ENCODE measurements around the gene SAMD4A.
"Not testable (repeated sequence)": the region's sequence is repeated elsewhere in the genome, so short reads cannot be mapped to it uniquely, and the experiment has no call there.

The SAMD4A gene

DNA sequence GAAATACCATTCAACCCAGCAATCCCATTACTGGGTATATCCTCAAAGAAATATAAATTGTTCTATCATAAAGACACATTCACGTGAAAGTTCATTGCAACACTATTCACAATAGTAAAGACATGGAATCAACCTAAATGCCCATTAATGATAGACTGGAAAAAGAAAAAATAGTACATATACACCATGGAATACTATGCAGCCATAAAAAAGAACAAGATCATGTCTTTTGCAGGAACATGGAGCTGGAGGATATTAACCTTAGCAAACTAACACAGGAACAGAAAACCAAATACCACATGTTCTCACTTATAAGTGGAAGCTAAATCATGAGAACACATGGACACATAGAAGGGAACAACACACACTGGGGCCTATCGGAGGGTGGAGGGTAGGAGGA is 234.6 kb downstream of the SAMD4A start:
- not testable (repeated sequence) for DNase-seq (ENCODE audit: low read depth in 2 of 2)

DNA sequence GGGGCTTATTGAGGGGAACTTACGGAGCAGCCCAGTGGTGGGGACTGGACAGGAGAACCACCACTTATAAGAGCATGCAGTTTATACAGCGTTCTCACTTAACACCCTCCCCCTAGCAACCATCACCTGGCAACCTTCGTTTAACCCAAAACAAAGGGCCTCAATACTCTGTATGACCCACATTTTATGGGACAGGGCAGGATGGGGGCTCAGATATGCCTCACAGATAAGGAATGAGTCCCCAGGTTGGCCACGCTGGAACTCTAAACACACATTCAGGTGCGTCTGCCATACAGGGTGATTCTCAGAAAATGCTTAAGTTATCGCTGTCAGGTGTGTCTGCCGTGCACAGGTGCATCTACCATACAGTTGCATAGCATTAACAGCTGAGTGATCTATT is 236.5 kb downstream of the SAMD4A start:
- DNase-seq (ENCODE audit: low read depth in 2 of 2): no peak

DNA sequence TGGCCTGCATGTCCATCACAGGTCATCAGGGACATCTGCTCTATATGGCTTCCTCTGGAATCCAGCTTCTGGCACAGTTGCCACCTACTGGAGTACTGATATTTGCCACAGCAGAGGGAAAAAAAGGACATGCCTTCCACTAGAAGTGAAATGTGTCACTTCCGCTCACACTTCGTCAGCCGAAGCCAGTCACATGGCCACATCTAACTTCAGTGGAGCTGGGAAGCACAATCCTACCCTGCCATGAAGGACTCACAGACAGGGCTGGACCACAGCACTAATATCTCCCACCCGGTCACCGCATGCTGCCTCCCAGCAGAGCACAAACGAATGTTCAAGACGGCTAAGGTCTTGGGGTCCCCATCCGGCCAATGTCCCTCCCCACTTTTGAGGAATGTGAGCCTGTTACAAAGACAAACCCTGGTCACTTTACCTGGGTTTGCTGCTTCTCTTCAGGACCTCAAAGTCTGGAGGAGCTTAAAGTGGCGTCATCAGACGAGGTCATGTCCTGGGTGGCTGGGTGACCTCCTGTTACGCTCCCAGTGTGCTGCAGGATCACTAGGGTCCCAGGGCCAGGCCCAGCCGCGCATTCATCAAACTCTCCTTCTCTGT is 237.1 kb downstream of the SAMD4A start:
- no peak for DNase-seq (ENCODE audit: low read depth in 2 of 2)

DNA sequence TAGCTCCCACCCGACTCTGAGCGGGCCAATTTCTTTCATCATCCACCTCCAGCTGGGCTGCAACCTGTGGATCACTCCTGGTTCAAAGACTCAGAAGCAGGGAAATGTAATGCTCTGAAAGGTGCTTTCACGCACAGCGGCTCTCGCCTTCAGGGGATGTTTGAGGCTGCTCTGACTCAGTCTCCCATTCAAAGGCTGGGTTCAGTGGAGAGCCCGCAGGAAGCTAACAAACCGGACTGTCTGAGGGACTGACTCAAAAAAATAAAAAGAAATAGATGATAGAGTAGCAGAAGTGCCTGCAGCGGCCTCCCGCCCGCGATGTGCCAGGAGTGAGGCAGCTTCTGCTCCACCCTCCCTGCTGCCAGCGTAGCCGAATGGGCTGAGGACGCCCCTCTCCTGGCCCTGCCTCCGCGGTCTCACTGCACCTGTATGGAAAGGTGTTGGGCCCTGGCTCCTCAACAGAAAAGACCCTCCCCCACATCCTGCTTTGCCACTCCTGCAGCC is 237.7 kb downstream of the SAMD4A start:
- no peak for DNase-seq (ENCODE audit: low read depth in 2 of 2)

DNA sequence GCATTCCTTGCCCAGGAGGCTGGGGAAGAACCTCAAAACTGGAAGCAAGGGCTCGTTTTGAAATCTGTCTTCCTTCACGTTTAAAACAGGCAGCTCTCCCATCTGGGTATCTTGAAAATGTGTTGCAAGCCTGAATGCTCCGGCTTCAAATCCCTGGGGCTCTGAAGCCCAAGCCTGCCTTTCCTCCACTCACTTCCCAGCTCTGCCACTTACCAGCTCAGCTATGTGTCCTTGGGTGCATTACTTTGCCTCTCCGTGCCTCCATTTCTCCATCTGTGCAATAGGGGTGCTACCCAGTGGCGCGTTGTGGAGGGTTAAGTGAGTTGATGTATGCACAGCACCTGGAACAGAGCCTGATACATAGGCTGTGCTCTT is 238.1 kb downstream of the SAMD4A start:
- DNase-seq (ENCODE audit: low read depth in 2 of 2): no peak

DNA sequence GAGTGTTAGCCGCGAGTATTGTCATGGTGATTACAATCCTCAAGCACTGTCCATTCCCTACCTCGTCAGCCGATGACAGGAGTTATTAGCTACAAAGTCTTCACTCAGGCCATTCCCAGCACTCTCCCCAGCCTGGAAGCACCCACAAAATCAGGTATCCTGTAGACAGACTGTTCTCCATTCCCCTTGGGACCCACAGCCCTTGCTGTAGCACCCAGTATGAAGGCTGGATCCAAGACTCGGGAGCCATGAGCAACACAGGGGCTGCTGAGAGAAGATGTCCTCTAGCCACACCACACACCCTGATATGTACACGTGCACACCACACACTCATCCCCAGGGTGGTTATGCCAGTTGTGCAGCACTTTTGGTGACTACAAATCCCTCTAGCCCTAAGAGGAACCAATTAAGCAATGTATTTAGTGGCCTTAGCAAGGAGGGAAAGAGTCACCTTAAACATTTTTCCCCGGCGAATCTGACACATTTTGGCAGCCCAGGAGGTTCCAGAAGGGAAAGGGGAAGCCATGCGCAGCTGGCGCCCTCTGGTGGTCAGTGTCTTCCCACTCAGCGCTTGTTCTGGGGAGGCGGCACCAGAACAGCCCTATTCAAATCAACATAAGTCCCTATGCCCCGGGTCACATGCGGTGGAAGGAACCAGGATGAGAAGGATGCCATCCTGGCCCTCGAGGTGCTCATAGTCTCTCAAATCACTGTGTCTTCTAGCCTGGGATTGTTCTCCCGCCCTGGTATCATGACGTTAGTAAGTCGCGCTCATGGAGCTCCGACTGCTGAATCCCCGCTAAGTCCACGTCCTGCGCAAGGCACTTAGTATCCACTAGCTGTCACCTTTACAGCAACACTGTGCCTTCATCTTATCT is 238.8 kb downstream of the SAMD4A start:
- DNase-seq (ENCODE audit: low read depth in 2 of 2): peak; percentile 39 to 60

DNA sequence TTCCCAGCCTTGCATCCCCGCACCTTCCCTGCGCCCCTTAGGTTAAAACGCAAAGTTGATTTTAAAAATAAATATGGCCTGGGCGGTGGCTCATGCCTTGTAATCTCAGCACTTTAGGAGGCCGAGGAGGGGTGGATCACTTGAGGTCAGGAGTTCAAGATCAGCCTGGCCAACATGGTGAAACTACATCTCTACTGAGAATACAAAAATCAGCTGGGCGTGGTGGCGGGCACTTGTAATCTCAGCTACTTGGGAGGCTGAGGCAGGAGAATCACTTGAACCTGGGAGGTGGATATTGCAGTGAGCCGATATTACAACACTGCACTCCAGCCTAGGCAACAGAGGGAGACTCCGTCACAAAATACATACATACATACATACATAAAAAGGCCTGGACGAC is 239.7 kb downstream of the SAMD4A start:
- no peak for DNase-seq (ENCODE audit: low read depth in 2 of 2)

DNA sequence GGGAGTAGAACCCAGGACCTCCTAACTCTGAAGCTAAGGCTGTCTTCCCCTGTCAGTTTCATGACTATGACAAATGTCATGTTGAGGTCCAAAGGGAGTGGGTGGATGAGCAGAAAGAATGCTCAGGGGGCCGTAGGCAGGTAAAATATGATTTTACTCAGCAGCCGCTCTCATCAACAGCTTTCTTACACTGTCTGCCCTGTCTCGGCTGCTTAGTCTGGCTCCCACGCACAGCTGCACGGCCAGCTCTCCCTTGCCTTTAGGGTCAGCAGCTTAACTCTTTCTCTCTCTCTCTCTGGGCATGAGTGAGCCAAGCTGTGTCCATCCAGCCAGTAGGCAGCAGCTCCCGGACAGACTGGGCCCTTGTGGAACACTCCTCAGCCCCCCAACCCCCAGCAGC is 240.5 kb downstream of the SAMD4A start:
- no peak for DNase-seq (ENCODE audit: low read depth in 2 of 2)

DNA sequence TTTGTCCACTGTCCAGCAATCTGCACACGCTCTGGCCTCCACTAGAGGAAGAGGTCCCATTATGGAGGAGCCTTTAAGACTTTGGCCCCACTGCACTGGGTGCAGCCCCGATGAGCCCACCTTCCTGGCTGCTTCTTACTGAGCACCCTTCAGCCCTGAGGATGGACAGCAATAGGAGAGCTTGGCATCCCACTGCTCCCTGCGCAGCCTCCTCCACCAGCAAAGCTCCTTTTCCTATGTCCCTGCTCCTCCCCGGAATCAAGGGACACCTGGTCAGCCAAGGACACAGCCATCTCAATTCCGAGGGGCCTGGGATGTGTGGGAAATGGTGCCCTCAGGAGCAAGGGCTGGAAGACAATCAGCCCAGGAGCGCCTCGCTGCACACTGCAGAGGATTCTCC is 241.0 kb downstream of the SAMD4A start:
- DNase-seq (ENCODE audit: low read depth in 2 of 2): no peak

DNA sequence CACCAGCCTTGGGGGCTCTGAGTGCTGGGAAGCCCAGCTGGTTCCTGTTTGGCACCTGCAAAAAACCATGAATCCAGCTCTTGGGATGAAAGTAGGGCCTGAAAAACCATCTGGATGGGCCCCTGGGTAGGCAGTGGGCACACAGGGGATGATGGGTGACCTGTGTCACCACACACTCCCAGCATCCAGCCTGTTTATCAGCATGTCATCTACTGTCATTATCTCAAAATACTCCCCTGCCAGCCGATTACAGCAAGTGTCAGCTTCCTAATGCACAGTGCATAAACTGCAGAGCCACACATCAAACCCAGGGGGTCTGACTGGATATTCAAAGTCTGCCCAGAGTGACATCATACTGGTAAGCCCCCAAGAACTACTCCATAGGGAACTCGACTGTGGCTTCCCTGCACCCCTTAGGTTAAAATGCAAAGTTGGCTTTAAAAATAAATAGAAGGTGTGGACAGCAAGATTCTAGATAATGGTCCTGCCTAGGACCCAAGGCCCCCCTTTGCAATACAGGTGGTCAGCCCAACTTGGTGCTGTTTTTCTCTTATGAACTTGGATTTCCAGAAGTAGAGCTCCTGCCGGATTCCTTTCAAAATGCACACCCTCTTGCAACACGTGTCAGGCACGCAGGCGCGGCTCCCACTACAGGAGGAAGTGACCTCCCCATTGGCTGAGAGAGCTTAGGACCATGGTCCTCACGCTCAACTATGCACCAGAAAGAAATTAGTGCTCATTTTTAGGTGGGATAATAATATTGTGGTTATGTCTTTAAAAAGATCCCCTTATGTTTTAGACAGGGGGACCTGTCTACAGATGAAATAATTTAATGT is 241.6 kb downstream of the SAMD4A start:
- no peak for DNase-seq (ENCODE audit: low read depth in 2 of 2)

DNA sequence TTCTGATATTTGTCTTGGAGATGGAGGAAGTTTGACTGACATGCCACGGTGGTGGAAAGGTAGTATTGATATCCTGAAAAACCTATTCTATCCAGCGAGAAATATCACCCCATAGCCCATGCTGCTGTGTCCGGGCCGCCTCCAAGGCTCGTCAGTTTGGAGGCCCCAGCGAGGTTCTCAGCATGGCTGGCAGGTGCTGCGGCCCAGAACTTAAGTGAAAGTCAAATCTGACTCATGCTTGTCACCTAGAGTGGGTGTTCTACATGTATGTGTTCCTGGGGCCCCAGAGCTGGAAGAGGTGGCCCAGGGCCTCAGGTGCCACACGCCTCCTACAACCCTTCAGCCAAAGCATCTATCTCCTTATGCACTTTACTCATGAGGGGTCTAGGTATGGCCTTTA is 242.8 kb downstream of the SAMD4A start:
- DNase-seq (ENCODE audit: low read depth in 2 of 2): no peak

DNA sequence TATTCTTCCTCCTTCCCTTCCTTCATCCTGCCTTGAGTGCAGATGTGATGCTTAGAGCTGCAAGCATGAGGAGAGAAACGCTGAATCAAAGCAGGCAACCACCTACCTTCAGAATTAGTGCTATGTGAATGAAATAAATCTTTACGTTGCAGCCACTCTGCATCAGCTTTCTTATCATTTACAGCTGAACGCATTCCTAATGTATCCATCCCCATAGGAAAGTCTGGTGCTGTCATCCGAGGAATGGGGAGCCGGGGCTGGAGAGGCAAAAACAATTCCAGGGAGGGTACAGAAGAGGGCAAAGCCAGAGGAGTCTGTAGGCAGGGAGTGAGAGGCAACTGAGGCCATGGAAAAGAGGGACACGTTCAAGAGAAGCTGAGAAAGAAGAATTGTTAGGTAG is 245.7 kb downstream of the SAMD4A start:
- DNase-seq (ENCODE audit: low read depth in 2 of 2): no peak

DNA sequence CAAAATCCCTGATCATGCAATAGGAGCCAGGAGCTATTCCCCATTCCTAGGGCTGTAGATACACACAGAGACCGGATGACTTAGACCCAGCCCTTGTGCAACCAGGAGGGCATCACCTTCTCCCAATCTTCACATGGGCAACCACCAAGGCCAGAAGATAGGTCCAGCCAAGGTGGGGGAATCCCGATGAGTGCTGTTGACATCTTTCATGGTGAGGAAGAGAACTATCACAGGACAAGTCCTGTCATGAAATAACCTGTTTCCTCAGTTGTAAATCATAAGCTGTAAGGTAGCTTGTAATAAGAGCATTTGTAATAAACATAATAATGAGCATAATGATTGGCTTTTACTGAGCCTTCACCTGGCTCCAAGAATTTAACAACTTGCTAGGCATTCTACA is 246.2 kb downstream of the SAMD4A start:
- no peak for DNase-seq (ENCODE audit: low read depth in 2 of 2)

DNA sequence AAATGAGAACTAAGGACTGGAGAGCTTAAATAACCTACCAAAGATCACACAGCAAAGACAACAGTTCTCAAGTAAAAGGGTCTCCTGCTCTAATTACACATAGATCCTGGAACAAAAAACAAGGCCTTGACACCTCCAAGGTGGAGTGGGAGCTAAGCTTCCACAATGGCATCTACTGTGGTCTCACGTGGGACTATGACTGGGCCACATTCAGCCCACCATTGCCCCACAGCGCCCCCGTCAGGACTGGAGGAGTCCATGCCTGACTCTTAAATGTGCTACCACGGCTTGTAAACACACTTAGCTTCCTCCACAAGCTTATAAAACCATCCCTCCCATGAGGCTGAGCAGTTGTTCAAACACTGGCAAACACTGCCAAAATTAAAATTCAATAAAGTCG is 247.1 kb downstream of the SAMD4A start:
- DNase-seq (ENCODE audit: low read depth in 2 of 2): no peak

DNA sequence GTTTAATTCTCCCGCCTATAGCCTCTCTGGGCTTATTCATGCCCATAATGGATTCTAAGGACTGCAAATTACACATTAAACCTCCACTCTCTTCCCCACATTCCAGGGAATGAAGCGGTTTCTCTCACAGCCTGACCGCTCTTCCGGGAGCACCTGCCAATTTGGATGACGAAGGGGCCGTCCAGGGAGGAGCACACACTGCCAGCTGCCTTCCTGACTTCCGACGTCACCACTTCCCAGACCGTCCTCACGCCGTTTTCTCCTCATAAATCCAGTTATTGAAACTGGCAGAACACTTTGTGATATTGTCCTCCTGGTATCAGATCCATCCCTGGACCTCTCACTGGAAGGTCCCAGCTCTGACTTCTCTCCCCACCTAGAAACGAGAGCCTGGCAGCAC is 248.1 kb downstream of the SAMD4A start:
- DNase-seq (ENCODE audit: low read depth in 2 of 2): no peak

DNA sequence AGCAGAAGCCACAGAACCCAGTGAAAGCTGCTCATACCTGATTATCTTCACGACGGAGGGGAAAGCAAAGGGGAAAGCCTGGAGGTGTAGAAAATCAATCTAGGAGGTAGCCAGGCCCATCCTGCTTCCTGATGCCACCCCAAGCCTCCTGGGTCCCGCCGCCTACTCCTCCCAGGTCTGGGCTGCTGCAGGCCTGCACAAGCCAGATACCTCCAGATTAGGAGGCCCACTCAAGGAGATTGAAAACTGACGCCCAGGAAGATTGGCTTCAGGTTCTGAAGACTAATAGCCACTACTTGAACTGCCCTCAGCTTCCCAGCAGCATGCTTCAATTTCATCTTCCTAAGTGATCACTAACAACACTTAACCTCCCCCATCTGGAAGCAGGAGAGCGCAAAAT is 248.6 kb downstream of the SAMD4A start:
- DNase-seq (ENCODE audit: low read depth in 2 of 2): no peak

DNA sequence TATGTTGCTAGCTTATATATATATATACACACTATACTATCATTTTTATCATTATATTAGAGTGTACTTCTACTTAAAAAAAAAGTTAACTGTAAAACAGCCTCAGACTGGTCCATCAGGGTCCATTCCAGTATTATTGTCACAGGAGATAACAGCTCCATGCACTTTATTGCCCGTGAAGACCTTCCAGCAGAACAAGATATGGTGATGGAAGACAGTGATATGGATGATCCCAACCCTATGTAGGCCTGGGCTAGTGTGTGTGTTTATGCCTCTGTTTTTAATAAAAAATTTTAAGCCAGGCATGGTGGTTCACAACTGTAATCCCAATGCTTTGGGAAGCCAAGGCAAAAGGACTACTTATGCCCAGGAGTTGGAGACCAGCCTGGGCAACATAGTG is 249.5 kb downstream of the SAMD4A start:
- DNase-seq (ENCODE audit: low read depth in 2 of 2): no peak

DNA sequence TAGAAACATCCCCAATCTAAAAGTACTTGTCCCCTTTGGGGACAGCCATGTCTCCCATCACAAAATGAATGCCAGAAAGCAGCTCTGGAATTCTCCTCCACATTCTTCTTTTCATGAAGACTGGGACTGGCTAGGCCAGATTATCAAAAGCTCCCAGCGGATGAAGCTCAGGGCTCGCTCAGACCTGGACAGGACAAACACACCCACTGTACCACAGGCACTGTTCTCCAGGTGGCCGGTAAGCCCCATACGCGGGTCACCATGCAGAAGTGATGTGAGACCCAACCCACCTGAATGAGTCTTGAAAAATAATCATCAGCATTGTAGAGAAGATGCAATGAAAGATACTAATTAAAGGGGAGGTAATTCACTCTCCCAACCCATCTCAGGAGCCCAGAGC is 250.6 kb downstream of the SAMD4A start:
- no peak for DNase-seq (ENCODE audit: low read depth in 2 of 2)

DNA sequence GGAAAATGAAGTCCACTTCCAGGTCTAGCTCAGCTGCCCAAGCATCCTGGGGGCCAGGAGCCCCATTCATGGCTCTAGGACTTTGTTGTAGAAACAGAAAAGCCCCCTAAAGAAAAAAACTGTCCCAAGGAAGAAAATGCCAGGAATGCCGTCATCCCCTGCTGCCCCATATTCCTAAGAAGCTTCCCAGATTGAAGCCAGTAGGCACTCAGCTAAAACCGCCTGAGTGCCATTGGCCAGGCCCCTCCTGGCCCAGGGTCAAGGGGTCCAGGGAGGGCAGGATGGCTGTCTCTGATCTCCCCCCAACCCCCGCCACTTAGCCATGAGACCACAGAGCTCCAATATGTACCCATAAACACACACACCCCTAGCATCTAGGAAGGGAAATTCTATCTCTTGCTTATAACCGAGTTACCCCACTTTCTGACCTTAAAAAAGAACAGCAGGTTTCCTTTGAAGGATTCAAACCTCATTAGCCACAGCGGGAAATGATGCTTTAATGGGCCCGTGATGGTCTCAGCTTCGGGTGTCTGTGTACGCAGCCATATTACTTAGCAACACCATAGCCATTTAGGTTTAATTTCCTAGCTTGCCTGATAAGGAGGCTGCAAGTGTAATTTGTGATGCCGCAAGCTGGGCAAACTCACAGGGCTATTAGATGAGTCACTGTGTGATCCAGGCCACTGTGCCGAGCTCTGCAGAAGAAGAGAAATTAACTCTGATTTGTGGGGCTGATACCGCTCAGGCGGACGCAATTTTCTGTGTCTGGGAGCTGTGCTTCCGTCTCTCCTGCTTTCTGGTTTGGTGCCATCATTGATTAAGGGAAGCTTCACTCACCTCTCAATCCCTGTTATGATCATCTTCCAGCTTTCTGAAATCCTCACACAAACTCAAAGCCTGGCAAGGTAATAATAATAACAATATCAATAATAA is 251.5 kb downstream of the SAMD4A start:
- no peak for DNase-seq (ENCODE audit: low read depth in 2 of 2)

DNA sequence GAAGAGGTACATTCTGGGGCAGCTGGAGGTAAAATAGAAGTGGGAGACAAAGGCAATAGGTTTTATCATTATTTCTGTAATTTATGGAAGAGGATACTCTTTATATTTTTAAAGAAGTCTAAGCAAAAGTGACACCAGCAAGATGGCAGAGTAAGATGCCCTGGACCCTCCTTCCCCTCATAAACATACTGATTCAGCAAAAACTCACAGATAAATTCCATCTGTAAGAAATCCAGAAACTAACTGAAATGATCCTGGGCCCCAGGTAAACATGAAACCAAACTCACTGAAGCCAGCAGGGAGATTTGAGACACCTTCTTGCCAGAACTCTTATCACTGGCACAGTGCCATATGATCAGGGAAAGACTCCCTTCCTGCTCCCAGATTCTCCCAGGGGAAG is 255.8 kb downstream of the SAMD4A start:
- DNase-seq (ENCODE audit: low read depth in 2 of 2): no peak

DNA sequence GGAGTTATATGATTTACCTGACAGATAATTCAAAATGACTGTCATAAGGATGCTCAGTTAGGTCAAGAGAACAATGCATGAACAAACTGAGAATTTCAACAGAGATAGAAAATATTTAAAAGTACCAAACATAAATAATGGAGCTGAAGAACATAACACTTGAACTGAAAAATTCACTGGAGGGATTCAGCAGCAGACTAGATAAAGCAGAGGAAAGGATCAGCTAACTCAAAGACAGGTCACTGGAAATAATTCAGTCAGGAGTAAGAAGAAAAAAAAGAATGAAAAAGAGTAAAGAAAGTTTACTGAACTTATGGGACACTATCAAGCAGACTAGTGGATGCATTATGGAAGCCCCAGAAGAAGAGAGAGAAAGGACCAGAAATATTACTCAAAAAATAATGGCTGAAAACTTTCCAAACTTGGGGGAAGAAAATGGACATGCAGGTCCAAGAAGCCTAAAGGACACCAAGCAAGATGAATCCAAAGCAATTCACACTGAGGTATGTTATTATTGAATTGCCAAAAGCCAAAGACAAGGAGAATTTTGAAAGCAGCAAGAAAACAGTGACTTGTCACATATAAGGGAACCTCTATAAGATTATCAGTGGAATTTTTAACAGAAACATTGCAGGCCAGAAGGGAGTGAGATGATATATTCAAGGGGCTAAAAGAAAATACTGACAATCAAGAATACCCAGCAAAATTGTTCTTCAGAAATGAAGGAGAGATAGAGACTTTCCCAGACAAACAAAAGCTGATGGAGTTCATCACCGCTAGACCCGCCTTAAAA is 257.0 kb downstream of the SAMD4A start:
- no peak for DNase-seq (ENCODE audit: low read depth in 2 of 2)

Measured in stimulated activated CD4-positive, alpha-beta T cell treated with anti-CD3 and anti-CD28 coated beads, Interleukin-1b, Interleukin-23, amount 100 ng/mL, for 1 hour (primary cell).